HG03469 (cell line): ENCODE results near the gene CD22.

ENCODE experiments used
- ATAC-seq: cut with Tn5 transposase; IDR thresholded peaks from one replicate; pipeline ENCODE4 v1.9.1; 2021; ENCODE audit warnings: mild to moderate bottlenecking, moderate library complexity, moderate number of reproducible peaks; ENCODE audit not compliant: unreplicated experiment

Gene CD22

DNA sequence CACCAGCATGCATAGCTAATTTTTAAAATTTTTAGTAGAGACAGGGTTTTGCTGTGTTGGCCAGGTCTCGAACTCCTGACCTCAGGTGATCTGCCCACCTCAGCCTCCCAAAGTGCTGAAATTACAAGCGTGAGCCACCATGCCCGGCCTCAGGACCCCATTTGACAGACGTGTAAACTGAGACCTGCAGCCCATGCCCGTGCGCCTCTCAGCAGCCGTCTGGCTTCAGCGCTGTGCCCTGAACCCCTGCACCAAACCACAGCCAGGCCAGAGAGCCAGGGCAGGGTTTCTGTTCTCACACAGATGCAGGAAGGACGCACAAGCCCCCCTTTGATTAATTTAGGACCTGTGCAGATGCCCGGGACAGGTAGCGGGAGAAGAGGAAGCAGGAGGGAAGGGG, 11.4 kb downstream of the CD22 start:
- ATAC-seq: no peak

DNA sequence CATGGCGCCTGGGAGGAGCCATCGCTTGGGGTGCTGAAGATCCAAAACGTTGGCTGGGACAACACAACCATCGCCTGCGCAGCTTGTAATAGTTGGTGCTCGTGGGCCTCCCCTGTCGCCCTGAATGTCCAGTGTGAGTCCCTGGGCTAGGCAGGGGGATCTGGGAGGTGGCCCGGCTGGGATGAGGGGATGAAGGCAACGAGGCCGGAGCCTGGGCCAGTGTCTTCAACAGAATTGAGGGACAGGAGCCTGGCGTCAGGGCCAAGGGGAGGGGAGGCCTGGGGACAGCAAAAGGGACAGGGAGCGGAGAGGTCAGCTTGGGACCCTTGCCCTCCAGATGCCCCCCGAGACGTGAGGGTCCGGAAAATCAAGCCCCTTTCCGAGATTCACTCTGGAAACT, 12.0 kb downstream of the CD22 start:
- ATAC-seq: no peak

DNA sequence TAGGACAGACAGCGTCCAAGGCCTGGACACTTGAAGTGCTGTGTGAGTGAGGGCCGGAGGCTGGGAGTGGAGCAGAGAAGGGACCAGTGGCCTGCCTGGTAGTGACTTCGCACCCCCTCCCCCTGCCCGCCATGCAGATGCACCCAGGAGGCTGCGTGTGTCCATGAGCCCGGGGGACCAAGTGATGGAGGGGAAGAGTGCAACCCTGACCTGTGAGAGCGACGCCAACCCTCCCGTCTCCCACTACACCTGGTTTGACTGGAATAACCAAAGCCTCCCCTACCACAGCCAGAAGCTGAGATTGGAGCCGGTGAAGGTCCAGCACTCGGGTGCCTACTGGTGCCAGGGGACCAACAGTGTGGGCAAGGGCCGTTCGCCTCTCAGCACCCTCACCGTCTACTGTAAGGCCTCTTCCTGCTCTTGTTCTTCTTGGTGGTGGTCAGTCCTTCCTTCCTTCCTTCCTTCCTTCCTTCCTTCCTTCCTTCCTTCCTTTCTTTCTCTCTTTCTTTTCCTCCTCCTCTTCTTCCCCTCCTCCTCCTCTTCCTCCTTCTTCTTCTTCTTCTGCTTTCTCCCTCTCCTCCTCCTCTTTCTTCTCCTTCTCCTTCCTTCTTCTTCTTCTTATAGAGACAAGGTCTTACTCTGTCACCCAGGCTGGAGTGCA, 12.7 kb downstream of the CD22 start:
- no peak for ATAC-seq

- ATAC-seq: no peak
Observed at GRCh38 chr19:35342430-35342829, 13.4 kb downstream of the CD22 start.

DNA sequence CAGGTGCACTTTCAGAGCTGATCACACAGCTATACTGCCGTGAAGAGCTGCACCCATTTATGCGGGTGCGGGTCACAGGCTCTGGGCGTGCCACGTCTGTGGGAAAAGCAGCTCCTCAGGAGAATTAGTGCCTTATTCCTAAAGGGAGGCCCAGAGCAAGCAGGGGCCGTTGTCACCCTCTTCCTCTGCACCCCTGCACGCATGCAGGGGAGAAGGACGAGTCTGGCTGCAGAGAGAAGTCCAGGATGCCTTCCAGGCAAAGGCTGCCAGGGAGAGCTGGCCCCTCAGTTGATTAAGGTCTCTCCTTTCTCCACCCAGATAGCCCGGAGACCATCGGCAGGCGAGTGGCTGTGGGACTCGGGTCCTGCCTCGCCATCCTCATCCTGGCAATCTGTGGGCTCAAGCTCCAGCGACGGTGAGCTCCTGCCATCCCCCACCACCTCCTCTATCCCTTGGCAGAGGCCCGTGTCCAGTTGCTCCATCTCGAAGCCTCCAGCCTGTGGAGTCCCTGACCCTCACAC, 15.6 kb downstream of the CD22 start:
- no peak for ATAC-seq

DNA sequence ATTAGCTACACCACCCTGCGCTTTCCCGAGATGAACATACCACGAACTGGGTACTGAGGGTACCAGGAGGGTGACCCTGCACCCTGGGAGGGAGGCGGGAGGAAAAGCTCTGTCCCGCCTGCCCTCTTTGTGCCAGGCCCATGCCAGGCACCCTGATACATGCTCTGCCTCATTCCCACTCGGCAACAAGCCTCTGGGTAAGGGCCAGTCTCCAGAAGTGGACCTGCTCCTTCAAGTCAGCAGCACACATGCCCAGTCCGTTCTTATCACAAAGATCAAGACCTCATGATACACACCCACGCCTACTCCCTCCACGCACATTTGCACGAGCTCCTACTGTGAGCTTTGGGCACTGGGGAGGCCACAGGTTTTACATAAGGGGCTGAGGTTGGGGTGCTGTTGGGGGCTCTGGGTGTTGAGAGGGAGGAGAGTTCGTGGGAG, 16.7 kb downstream of the CD22 start:
- no peak for ATAC-seq

GRCh38 chr19:35346193-35347052, 17.4 kb downstream of the CD22 start:
- no peak for ATAC-seq

- no peak for ATAC-seq
Observed at GRCh38 chr19:35347171-35347929, 18.4 kb downstream of the CD22 start, which contains the start of gene FFAR1. Gene FFAR1, plus strand, starts transcription at chr19:35347902. Its CDS starts 3,650 bp downstream, at chr19:35351552.

DNA sequence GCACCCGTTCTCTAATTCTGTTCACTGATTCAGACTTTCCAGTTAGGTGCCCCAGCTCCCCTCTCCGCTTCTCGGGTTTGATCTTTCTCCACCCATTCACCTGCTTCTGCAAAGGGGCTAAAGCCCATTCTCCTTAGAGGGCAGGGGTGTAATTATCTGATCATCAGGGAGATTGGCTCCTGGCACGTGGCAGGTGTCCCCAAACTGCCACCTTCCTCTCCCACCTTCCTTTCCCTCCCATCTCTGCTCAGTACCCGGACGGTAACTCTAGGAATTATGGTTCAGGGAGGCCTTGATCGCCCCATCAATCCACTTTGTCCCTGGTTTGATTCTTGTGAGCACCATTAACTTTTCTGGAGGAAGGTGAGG, 18.9 kb downstream of the CD22 start:
- no peak for ATAC-seq

DNA sequence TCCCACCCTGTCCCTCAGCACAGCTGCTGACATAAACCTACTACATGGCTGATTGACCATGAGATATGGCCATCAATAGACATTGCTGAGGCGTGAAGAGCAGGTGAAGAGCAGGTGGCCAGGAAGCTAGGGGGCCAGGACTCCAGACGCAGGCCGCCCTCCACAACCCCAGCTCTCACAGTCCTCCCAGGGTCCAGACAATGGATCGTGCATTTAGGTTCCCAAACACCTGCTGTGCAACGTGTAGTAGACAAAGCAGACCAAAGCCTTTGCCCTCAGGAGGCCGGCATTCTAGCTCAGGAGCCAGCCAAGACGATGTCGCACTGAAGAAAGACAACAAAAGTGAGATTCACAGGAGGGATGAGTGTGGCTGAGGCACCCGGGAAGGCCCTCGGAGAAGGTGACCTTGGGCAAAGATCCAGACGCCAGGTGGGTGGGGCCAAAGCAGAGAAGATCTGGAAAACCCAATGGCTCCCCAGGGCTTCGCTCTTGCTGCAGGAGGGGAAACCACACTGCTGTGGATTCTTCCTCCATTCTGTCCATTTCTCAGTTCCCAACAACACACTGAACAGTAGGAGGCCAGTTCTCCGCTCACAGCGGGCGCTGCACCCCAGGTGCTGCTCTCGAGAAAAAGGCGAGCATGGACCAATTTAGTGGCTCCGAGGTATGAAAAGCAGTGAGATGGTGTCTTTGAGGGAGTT, 20.1 kb downstream of the CD22 start:
- ATAC-seq: no peak

- no peak for ATAC-seq
Observed at GRCh38 chr19:35349614-35350521, 20.9 kb downstream of the CD22 start.

- ATAC-seq: no peak
Observed at GRCh38 chr19:35350591-35350990, 21.6 kb downstream of the CD22 start.

DNA sequence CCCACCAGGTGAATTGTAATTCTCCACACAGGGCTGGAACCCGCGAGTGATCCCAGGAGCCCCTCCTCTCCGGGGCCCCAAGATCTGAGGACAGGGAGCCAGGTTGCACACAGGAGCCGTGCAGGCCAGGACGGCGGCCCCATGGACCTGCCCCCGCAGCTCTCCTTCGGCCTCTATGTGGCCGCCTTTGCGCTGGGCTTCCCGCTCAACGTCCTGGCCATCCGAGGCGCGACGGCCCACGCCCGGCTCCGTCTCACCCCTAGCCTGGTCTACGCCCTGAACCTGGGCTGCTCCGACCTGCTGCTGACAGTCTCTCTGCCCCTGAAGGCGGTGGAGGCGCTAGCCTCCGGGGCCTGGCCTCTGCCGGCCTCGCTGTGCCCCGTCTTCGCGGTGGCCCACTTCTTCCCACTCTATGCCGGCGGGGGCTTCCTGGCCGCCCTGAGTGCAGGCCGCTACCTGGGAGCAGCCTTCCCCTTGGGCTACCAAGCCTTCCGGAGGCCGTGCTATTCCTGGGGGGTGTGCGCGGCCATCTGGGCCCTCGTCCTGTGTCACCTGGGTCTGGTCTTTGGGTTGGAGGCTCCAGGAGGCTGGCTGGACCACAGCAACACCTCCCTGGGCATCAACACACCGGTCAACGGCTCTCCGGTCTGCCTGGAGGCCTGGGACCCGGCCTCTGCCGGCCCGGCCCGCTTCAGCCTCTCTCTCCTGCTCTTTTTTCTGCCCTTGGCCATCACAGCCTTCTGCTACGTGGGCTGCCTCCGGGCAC, 22.6 kb downstream of the CD22 start:
- no peak for ATAC-seq

DNA sequence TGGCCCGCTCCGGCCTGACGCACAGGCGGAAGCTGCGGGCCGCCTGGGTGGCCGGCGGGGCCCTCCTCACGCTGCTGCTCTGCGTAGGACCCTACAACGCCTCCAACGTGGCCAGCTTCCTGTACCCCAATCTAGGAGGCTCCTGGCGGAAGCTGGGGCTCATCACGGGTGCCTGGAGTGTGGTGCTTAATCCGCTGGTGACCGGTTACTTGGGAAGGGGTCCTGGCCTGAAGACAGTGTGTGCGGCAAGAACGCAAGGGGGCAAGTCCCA, 23.1 kb downstream of the CD22 start:
- ATAC-seq: no peak

DNA sequence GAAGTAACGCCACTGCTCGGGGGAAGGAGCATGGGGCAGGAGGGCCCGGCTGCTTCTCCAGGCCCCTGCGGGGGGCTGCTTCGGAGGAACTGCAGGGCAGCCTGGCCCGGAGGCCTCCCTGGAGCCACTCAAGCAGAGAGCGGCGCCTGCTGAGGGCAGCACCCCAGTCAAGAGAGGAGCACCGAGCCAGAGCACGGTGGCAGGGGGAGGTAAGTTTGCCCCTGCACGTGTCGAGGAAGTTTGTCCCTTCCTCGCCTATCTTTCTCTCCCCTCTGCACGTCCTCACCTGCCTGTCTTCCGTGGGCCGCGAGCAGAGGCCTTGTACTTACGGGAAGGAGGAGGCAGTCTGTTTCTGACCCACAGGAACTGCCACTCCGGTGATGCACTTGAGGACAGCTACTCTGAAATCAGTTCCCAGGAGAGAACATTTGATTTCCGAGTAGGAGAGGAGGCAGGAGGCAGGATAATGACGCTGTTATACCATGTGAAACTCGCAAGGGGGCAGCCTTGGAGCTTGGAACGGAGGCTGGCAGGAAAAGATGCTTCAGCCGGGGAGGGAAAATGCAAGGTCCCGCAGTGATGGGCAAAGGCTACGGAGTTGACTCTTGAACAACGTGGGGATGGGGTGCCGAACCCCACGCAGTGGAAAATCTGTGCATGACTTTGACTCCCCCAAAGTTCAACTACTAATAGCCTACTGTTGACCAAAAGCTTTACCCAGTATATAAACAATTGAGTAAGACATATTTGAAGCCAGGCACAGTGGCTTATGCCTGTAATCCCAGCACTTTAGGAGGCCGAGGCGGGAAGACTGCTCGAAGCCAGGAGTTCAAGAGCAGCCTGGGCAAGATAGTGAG, 23.7 kb downstream of the CD22 start:
- no peak for ATAC-seq

GRCh38 chr19:35353635-35354034, 24.6 kb downstream of the CD22 start:
- ATAC-seq: no peak

DNA sequence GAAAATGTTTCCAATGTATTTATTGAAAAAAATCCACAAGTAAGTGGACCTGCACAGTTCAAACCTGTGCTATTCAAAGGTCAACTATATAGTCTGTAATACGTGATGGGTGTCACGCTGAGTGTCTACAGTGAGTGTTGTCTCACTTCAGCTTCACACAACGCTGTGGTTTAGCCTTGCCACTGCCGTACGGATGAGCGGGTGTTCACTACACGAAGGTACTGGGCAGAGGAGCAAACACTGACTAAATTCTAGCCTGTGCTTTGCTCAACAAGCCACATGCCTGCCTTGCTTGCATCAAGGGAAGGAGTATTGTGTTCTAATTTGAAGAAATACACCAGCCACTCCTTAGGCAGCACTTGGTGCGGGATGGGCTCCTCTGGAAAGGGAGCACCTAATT, 25.9 kb downstream of the CD22 start:
- no peak for ATAC-seq

DNA sequence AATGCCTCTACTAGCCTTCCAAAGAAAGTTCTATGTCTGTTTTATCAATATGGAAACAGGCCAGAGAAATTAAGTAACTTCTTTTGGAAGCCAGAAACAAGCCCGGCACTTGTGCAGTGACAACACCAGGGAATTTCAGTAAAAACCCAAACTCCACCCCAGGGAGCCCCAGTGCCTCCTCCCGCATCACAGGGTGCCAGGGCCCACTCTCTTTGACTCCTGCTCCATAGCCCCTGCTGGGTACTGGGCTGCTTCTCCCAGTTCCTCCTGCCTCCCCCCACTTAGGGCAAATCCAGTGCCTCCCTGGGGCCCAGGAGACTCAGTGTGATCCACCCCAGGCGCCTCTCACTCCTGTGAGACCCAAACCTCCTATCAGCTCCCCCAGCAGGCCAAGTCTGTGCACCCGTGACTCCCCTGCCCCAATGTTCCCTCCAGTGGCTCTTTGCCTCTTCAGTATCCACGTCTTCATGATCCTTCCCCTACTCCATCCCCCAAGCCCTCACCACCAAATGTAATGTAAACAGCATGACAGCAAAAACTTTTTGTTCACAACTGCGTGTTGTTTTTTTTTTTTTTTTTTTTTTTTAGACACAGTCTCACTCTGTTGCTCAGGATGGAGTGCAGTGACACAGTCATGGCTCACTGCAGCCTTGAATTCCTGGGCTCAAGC, 26.9 kb downstream of the CD22 start:
- ATAC-seq: no peak
